ENCODE data around the gene AURKA. TPM values are rescaled to one million over a fixed set of nuclear protein-coding genes. Genes with fewer than 3 reads are reported as not detected.

AURKA gene
- total and polyA plus RNA-seq, 4 donors: 0.88 to 41.6 (median 2.7) TPM

DNA sequence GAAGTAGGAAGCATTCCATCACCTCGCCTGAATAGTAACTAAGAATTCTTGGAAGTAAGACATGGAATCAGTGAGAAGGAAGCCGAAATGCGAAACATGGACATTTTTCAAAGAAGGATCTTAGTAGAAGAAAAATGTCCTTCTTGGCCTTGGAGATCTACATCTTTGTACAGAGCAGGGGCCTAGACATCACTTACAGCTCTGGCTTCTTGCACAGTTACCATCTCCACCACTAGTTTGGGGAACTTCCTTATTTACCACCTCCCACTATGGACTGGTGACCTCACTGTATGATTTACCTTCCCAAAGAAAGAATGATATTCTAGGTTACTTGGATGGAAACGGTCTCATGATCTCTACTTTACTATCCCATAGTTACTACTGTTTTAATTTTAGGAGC is 35.8 kb upstream of the AURKA start:
- Histone ChIP-seq H3K27ac (ENCODE audit: low read depth in 1 of 2, low read length in 2 of 2) (no peak overlapping the region), H3K4me3 (ENCODE audit: low read depth in 1 of 3, low read length in 3 of 3) (no peak overlapping the region), H3K9ac (ENCODE audit: low read depth in 1 of 2, low read length in 2 of 2) (no peak overlapping the region), H3K36me3 (ENCODE audit: control insufficient read depth in 4 of 4, insufficient read depth in 3 of 4, low read depth in 1 of 4, low read length in 3 of 4) (no peaks in the 10 kb centered on the region), H3K4me1 (ENCODE audit: control insufficient read depth in 4 of 4, insufficient read depth in 4 of 4, low read length in 3 of 4) (peaks cover 0 to 2% (median 0%) of the 10 kb centered on the region in 4 donors), H3K27me3 (ENCODE audit: control insufficient read depth in 4 of 4, insufficient read depth in 4 of 4, low read length in 3 of 4) (no peaks in the 10 kb centered on the region), H3K9me3 (ENCODE audit: control insufficient read depth in 4 of 4, low read length in 3 of 4) (no peaks in the 10 kb centered on the region)
- WGBS: 88% methylated on average over 4 of the region's 4 CpGs
- no peak for DNase-seq (ENCODE audit: low spot score)
- no peak for TF ChIP-seq REST (IDR thresholded peaks at IDR 0.05)
- TF ChIP-seq ZBTB33 (IDR thresholded peaks at IDR 0.05): no peak
- TF ChIP-seq FOXA2 (IDR thresholded peaks at IDR 0.05): no peak
- no peak for TF ChIP-seq TAF1 (conservative IDR thresholded peaks at IDR 0.05)
- TF ChIP-seq SP1 (IDR thresholded peaks at IDR 0.05): no peak
- TF ChIP-seq YY1 (IDR thresholded peaks at IDR 0.05): no peak
- TF ChIP-seq RXRA (IDR thresholded peaks at IDR 0.05): no peak
- no peak for TF ChIP-seq GABPA (IDR thresholded peaks at IDR 0.05 in 1 of 2, conservative IDR thresholded peaks at IDR 0.05 in 1 of 2)
- TF ChIP-seq, protein P1, sequence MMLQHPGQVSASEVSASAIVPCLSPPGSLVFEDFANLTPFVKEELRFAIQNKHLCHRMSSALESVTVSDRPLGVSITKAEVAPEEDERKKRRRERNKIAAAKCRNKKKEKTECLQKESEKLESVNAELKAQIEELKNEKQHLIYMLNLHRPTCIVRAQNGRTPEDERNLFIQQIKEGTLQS (IDR thresholded peaks at IDR 0.05): no peak
- no peak for TF ChIP-seq MAX (IDR thresholded peaks at IDR 0.05)
- TF ChIP-seq RAD21 (IDR thresholded peaks at IDR 0.05): no peak
- TF ChIP-seq EGR1 (IDR thresholded peaks at IDR 0.05; ENCODE audit: low read depth in 2 of 2): no peak
- TF ChIP-seq JUND (IDR thresholded peaks at IDR 0.05): no peak
- TF ChIP-seq NR2F2 (IDR thresholded peaks at IDR 0.05): no peak
- no peak for TF ChIP-seq HNF4G (IDR thresholded peaks at IDR 0.05)
- TF ChIP-seq, protein P2, sequence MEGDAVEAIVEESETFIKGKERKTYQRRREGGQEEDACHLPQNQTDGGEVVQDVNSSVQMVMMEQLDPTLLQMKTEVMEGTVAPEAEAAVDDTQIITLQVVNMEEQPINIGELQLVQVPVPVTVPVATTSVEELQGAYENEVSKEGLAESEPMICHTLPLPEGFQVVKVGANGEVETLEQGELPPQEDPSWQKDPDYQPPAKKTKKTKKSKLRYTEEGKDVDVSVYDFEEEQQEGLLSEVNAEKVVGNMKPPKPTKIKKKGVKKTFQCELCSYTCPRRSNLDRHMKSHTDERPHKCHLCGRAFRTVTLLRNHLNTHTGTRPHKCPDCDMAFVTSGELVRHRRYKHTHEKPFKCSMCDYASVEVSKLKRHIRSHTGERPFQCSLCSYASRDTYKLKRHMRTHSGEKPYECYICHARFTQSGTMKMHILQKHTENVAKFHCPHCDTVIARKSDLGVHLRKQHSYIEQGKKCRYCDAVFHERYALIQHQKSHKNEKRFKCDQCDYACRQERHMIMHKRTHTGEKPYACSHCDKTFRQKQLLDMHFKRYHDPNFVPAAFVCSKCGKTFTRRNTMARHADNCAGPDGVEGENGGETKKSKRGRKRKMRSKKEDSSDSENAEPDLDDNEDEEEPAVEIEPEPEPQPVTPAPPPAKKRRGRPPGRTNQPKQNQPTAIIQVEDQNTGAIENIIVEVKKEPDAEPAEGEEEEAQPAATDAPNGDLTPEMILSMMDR (IDR thresholded peaks at IDR 0.05; ENCODE audit: low read depth, low read length, missing input control): no peak
- TF ChIP-seq HNF4A (conservative IDR thresholded peaks at IDR 0.05): no peak
- TF ChIP-seq FOXA1 (IDR thresholded peaks at IDR 0.05): no peak

Measured in liver (tissue), 9 donors.